Right renal pelvis (tissue), 4 donors: ENCODE data around the gene CD248. TPM values are rescaled to one million over a fixed set of nuclear protein-coding genes. Genes with fewer than 3 reads are reported as not detected.
A peak's percentile ranks its signal among the peaks of the same experiment; 100 is the strongest.
"Not testable (repeated sequence)": the region's sequence is repeated elsewhere in the genome, so short reads cannot be mapped to it uniquely, and the experiment has no call there.

Experiments
- DNase-seq, 4 donors: peaks; one replicate each; pipeline ENCODE4 v3.0.0-alpha.2; 2013; ENCODE audit warnings: low read depth in 4 of 4, low spot score in 3 of 4, missing footprints in 1 of 4
- polyA plus RNA-seq, 4 donors: library from polyadenylated mRNA; unstranded; fragments of 120-200 nt; gene quantifications; one replicate each; pipeline ENCODE4 v1.2.1, GENCODE V29; 2013; ENCODE audit not compliant: insufficient read length in 4 of 4

CD248 gene
- polyA plus RNA-seq, 4 donors, result 69.0 to 80.6 (median 73.7) TPM

DNA sequence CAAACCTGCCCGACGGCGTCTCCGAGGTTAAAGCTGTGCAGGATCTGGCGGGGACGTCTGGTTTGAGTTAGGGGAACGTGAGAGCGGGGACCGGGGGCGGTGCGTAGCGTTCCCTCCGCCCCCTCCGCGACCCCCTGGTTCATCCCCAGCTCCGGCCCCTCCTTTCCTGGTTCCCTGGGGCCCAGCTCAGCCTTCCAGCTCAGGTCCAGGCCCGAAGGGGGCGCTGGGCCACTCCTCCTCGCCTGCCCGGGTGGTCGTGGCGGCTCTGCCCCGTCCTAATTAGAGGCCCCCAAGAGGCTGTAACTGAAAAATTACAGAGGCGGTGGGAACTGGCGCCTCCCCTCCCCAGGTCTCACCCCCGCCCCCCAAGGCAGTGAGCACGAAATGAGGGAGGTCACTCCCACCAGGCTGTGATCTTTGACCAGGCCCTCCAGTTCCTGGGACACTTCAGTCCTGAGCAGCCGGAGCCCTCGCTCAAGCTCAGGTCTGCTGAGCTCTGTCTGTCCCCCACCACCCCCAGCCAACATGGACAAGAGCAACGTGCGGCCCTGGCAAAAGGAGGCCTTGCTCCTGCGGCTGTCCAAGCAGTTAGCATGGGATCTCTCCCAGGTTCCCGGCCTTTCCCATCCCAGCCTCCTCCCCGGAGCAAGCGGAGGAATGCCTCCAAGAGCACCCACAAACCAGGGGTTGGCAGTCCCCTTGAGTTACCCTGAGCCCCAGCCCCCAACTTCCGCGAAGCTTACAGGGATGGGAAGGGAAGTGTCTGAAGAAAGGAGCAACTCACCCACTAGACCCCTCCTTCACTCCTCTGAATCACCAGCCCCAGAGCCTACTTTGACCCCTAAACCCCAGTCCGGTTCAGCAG is 3.3 kb downstream of the CD248 start:
- DNase-seq, result no peak

DNA sequence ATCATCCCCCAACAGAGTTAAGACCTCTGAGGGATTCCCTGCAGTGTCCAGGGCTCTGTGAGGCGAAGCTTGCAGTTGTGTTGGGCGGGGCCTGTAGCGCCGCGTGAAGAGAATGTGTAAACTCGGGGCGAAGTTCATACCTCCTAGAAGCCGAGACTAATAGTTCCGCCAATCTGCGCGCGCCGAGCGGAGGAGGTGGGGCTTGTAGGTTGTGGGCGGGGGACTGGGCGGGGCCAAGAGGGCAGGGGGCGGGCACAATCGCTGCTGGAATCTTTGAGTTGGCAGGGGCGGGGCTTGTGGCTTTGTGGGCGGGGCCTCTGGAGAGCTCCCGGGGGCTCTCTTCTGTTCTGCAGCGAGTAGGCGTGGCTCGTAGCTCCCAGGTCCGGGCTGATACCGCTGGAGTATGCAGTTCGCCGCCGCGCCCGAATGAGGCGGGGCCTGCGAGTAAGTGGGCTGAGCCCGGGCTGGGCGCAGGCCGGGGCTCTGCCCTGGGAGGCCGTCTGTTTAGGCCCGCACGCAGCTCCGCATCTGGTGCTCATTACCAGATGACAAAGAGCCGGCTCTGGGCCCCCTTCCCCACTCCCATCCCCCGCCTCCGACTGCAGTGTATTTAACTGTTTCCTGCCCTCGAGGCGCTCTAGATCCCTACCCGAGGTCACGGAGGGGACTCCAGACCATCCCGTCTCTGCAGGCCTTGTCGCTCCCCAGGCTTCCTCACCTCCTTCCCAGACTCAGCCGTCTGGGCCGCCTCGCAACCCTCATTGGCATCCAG is 4.1 kb downstream of the CD248 start:
- peak; percentile 92 to 95 (median 95) for DNase-seq

DNA sequence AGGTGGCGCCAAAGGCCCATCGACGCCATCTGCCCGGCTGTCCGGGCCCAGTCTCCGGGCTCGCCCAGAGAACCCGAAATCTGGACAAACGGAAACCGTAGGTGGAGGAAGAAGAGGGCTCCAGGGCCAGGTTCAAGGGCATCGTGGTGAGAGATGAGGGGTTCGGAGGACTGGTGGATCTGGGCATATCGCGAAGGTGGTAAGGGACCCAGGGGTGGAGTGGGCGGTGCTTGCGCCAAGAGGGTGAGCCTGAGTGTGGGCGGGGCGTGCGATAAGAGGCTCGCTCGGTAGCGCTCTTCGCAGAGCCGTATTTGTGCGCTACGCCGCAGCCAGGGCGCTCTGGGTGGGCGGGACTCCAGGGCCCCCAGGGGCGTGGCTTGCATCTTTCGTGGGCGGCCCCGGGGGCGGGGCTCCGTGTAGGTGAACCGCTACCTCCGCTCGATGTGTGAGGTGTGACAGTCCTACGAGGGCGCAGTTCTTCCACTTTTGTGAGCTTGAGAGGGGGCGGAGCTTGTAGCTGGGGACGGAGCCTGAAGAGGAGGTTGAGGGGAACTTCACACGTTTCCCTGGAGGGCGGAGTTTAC is 4.8 kb downstream of the CD248 start:
- DNase-seq, result peak; percentile 74 to 91 (median 80)

DNA sequence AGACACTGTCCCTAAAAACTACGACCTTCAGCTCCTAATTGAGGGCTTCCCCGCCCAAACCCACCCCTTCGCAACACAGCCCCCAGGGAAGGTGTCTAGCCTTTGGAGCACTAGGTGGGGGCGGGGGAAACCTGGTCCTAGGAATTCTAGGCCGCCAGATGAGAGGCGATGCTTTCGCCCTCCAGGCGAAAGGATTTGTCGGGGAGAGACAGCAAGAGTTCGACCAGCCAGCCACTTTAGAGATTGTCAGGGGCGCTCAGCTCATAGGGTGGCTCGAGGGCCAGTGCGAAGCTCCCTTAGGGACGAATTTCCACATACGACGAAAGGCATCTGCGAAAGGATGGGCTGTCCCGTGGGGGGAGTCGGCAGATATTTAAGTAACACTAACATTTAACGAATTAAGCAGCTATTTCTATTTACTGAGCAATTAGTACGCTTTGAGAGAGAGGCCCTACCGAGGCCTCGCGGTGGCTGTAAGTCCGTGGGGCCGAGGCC is 5.3 kb downstream of the CD248 start:
- no peak for DNase-seq

DNA sequence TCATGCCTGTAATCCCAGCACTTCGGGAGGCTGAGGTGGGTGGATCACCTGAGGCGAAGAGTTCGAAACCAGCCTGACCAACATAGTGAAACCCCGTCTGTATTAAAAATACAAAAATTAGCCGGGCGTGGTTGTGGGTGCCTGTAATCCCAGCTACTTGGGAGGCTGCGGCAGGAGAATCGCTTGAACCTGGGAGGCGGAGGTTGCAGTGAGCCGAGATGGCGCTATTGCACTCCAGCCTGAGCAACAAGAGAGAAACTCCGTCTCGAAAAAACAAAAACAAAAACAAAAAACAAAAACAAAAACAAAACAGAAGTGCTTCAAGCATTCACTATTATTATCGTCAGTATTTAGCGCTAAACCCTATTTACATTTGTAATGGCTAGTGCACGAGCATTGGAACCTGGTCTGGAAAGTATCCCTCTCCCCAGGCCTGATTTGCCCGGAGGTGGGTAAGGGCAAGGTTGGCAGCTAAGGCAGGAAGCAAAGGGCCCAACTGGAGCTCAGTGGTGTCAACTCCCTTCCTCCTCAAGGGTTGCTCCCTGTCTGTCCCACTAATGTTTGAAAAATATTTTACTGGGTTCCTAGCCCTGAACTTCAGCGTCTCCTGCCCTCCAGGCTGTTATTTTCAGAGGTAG is 5.9 kb downstream of the CD248 start:
- DNase-seq, result not testable (repeated sequence)

DNA sequence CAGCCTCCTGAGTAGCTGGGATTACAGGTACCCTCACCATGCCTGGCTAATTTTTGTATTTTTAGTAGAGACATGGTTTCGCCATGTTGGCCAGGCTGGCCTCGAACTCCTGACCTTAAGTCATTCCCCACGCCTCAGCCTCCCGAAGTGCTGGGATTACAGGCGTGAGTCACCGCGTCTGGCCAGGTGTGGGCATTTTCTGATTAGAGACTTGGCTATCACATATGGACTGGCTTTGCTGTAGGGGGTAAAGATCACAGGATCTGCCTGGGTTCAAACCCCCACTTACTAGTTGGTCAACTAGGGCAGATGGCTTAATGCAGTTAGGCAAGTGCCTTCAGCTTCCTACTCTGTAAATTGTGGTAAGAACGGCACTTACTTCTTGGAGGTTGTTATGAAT is 6.5 kb downstream of the CD248 start:
- no peak for DNase-seq

DNA sequence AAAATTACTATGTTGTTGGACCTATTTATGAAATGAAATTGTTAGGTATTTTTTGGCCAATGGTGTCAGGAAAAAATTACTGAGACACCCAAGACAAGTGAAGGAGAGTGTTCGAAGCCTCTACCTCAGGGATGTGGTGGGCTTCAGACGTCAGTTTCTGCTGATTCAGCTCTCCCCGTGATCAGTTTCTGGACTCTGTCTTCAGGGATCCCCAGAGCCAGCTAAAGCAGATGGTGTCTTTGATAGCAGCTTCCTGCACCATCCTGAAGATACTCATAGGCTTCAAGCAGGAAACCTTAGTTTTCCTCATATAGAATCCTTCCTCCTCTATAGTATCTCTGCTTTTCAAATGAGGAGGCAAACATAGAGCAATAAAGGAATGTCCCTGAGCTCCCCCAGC is 7.4 kb downstream of the CD248 start:
- DNase-seq, result no peak

DNA sequence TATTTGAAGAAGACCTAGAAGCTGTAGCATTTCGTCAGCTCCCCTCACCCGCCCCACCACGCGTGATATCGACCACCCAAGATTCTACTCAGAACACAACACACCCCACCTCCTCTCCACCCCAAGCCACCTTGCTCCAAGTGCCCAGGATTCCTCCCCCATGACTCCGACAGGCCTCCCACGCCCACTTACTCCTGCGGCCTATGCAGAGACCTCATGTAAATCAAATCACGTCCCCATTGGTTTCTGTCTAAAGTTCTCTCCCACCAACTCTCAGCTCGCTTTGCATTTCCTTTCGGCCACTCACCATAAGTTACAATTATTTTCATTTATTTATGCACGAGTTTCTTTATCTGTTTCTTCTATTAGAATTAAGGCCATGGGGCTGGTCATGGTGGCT is 14.2 kb downstream of the CD248 start:
- DNase-seq, result no peak

DNA sequence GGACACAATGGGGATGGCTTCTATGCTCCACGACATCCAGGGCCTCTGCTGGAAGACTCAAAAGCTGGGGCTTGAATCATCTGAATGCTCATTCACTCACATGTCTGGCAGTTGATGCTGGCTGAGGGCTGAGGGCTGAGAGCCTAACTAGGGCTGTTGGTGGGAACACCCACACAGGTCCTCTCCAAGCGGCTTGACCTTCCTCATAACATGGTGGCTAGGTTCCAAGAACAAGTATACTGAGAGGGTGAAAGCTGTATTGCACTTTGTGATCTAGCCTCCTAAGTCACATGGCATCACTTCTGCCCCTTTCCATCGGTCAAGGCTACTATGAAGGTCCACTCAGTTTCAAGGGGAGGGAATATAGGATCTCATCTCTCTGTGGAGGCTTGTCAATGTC is 17.7 kb downstream of the CD248 start:
- no peak for DNase-seq

DNA sequence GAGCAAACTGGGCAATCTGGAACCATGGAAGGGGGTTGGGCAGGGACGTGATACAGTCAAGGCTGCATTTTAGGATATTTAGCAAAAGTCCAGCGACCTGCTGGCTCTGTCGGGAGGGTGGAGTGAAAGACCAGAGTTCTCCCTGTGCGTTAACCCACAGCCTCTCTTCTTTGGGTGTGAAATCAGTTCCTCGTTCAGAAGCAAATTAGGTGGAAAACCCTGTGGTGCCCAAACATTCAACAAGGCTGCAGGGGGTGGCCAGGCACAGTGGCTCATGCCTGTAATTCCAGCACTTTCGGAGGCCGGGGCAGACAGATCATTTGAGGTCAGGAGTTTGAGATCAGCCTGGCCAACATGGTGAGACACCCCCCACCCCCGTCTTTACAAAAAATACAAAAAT is 19.2 kb downstream of the CD248 start:
- no peak for DNase-seq

DNA sequence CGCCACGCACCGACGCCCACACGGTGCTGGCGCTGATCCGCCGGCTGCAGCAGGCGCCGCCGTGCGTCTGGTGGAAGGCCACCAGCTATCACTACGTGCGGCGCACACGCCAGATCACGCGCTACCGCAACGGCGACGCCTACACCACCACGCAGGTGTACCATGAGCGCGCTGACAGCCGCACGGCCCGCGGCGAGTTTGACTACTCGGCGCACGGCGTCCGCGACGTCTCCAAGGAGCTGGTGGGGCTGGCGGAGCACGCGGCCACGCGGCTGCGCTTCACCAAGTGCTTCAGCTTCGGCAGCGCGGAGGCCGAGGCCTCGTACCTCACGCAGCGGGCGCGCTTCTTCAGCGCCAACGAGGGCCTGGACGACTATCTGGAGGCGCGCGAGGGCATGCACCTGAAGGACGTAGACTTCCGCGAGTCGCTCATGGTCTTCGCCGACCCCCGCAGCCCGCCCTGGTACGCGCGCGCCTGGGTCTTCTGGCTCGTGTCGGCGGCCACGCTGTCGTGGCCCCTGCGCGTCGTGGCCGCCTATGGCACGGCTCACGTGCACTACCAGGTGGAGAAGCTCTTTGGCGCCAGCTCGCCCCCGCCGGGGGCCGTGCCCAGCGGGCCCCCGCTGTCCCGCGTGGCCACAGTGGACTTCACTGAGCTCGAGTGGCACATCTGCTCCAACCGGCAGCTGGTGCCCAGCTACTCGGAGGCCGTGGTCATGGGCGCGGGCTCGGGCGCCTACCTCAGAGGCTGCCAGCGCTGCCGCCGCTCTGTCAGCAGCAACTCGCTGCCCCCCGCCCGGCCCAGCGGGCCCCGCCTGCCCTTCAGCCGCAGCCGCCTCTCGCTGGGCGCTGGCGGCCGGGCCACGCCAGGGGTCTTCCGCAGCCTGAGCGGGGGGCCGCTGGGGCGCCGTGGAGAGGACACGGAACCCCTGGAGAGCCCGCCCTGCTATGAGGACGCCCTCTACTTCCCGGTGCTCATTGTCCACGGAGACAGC is 21.9 kb downstream of the CD248 start:
- DNase-seq, result no peak

DNA sequence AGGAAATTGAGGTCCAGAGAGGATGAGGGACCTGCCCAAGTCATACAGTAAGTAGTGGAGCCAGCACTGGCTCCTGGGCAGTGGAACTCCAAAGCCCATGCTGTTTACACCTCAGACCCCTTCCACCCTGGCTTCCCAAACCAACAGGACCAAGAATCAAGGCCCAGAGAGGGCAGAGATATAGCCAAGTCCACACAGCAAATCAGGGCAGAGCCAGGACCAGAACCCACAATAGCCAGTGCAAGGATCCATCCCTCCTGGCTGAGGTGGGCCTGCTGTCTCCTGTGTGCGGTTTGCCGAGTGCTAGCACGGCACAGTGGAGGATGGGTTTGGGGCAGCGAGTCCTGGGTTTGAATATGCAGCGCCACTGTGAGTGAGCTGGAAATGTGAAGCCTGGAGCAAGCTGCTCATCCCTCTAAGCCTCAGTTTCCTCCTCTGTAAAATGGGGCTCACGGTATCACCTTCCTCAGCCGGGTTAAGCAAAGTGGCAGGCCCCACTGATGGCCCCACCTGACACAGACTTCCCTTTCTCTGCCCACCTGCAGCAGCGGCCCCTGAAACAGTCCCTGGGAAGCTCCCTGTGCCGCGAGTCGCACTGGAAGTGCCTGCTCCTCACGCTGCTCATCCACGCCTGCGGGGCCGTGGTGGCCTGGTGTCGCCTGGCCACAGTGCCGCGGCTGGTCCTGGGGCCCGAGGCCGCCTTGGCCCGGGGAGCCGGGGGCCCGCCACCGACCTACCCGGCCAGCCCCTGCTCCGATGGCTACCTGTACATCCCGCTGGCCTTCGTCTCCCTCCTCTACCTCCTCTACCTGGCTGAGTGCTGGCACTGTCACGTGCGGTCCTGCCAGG is 22.8 kb downstream of the CD248 start:
- no peak for DNase-seq

DNA sequence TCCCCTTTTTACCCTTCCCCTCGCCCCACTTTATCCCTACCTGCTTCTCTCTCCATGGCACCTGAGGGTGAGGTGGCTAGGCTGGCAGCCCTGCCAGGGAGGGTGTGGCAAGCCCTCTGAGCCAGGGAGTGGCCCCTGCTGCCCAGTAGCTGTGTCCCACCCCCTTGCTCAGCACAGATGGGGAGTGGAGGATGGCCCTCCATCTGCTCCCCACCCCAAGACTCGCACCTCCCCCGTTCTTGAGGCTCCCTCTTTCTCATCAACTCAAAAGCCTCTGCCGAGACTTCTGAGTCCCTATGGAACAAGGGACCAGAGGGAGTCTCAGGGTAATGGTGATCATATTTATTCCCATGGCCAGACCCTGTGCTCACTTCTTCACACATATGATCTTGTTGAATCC is 23.5 kb downstream of the CD248 start:
- no peak for DNase-seq

DNA sequence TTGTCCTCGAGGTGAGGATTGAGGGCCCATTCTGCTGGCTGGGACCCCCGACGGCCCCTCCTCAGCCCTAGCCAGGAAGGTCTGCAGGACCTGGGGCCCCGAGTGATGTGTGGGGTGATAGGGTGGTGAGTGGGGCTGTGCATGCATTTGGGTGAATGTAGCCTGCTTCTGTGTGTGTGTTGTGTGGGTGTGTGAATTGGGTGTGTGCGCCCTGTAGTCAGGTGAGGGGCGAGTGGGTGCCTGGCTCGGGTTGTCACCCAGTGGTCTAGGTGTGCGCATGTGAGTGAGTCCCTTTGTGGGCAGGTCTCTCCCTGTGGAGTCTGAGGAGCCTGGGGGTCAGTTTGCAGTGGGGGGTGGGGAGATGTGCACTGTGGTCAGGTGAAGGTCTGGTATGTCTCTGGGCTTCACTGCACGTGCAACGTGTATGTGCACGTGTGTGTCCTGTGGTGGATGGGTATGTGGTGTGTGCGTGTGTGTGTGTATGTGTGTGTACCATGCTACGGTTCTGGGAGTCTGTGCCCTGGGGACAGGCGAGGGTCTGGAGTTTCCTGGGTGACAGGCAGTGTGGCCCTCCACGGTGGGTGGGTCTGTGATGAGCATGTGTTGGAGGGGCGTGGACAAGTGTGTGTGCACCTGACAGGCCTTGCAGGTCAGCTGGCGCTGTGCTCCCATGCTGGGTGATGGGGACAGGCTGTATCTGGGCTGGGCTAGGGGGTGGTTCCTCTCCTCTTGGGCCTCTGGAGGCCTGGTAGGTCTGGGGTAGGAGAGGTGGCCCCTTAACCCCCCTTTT is 24.1 kb downstream of the CD248 start:
- DNase-seq, result no peak

DNA sequence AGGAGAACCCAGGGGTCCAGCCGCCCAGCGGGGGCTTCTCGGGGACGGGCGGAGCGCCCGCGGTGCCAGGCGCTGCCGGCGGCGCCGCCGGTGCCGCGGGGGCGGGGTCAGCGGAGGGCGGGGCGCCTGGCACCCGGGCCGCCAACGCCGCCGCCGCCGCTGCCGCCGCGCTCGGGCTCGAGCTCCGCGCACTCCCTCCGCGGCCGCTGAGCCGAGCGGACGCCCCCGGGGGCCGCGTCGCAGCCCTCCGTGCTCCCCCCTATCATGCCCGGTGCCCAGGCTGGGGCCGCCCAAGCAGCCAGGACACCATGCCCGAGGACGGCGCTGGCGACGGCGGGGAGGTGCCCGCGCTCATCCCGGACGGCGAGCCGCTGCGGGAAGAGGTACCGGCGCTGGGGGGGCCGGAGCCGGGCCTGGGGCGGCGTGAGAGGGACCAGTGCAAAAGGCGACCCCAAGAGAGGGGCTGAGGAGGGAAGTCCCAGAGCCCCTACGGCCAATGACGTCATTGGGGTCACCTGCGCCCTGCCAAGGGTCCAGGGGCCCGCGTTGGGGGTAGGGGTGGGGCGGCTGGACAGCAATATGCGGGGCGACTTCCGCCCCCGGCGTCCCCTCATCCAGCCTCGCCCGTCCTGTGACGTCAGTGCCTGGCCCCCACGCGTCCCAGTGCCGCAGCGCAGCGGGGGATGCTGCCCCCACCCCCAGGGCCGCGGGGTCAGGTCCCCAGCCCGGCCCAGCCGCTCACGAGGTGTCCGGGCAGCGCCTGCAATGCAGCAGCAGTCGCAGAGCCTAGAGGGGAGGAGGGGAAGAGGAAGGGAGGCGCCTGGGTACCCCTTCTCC is 24.9 kb downstream of the CD248 start, which contains the start of gene TMEM151A:
Gene TMEM151A (plus strand): TSS at position 189 of the 837 bp plus-strand sequence. CDS start 120 bp downstream, at position 309.
- no peak for DNase-seq

DNA sequence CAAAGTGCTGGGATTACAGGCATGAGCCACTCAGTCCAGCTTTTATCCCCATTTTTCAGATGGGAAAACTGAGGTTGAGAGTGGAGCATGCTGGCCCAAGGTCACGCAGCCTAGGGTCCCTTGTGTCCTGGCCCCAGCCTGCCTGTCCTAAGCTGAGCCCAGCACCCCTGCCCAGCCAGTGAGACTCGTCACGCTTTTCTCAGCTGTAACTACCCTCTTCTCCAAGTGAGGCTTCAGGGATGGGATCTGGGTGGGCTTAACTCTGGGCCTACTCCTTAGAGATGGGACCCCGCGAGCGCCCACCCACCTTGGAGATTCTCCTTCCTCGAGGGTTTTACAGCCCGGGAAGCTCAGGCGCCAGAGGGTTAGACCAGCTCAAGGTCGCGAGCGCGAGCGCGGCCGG is 25.5 kb downstream of the CD248 start:
- DNase-seq, result no peak

DNA sequence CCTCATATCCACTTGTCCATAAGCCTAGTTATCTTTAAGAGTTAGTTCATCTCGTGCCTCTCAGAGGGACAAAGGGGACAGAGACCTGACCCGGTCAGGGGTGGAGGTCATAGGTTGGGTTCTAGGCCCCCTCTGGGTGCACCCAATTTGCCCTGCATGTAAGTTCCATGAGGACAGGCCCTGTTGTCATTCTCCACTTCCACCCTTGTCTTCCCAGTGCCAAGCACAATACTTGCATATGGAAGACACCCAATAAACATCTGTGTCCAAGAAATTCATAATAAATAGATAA is 26.6 kb downstream of the CD248 start:
- DNase-seq, result no peak
